GM03348 (cell line): ENCODE results near the gene GPR37L1.
"Not testable (repeated sequence)": the region's sequence is repeated elsewhere in the genome, so short reads cannot be mapped to it uniquely, and the experiment has no call there.

ENCODE experiments used
- DNase-seq: peaks from one replicate; pipeline ENCODE4 v3.0.0; 2012; ENCODE audit warnings: low spot score

Gene GPR37L1

GRCh38 chr1:202133496-202133895 lies 10.8 kb downstream of the GPR37L1 start:
- no peak for DNase-seq

DNA sequence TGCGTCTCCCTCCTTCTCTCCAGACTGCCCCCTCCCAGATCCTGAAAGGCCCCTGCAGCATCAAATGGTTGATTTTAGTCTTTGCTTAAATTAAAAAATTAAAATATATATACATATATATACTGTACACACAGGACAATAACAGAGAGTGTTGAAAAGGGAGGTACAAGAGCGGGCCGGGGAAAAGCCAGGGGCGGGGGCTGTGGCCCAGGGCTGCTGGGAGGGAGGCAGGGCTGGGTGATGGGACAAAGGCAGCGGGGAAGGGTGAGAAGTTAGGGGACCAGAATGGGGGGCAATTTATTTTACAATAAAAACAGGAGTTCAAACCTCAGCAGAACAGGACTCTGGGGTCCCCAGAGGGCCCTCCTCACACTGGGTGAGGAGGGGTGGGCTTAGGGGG lies 11.3 kb downstream of the GPR37L1 start:
- no peak for DNase-seq

GRCh38 chr1:202134645-202135172 lies 12.0 kb downstream of the GPR37L1 start:
- no peak for DNase-seq

GRCh38 chr1:202135221-202135721 lies 12.6 kb downstream of the GPR37L1 start:
- DNase-seq: peak; percentile 92

DNA sequence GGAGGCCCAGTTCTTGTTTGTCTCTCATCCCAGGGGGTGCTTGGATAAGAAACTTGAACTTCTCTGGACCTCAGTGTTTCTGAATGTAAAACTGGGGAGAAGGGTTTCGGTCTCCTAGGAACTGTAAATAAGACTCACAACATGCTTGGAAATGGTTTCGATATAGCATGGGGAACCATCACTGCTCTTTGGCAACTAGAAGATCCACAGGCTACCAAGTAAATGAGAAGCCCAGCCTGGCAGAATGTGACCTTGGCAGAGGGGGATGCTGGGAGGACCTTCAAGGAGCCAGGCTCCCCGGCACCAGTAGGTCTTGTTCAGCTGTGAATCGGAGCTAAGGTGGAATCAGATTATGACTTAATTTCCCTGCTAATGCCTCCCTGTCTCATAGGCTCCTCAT lies 18.1 kb downstream of the GPR37L1 start:
- no peak for DNase-seq

GRCh38 chr1:202141468-202141867 lies 18.8 kb downstream of the GPR37L1 start:
- DNase-seq: not testable (repeated sequence)

- DNase-seq: peak; percentile 60
Measured at GRCh38 chr1:202143011-202143767, 20.5 kb downstream of the GPR37L1 start.

GRCh38 chr1:202143768-202144401 lies 21.2 kb downstream of the GPR37L1 start:
- peak; percentile 78 for DNase-seq

DNA sequence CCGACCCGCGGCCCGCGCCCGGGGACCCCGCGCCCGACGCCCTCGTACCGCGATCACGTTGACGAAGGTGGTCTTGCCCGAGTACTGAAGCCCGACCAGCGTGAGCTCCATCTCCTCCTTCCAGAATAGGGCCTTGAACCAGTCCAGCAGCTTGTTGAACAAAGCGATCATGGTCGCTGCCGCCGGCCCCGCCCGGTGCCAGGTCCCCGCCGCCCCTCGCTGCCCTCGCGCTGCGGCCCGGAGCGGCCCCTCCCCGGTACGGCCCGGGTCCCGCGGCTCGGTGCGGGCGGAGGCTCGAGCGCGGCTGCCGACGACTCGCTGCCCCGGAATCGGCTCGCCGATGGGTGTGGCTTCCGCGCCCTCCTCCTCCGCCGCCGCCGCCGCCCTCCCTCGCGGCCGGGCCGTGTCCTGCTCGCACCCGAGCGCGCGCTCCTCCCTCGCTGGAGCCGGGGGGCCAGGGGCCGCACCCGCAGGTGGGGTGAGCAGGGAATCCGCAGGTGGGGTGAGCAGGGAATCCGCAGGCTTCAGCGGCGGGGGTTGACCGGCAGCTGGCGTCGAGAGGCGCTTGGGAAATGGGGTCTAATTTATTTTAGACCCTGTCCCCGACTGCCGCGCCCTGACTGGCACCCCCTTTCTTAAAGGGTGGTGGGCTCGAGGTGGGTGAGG lies 21.8 kb downstream of the GPR37L1 start, which contains the start of gene ARL8A:
TSS of gene ARL8A (minus strand) at position 336 of the 666 bp plus-strand sequence. CDS start at position 171, 165 bp downstream.
- peak; percentile 93 for DNase-seq

- peak; percentile 30 for DNase-seq
Measured at GRCh38 chr1:202145068-202145743, 22.5 kb downstream of the GPR37L1 start.

GRCh38 chr1:202145744-202146140 lies 23.0 kb downstream of the GPR37L1 start:
- not testable (repeated sequence) for DNase-seq

- DNase-seq: no peak
Measured at GRCh38 chr1:202146279-202146678, 23.6 kb downstream of the GPR37L1 start.

DNA sequence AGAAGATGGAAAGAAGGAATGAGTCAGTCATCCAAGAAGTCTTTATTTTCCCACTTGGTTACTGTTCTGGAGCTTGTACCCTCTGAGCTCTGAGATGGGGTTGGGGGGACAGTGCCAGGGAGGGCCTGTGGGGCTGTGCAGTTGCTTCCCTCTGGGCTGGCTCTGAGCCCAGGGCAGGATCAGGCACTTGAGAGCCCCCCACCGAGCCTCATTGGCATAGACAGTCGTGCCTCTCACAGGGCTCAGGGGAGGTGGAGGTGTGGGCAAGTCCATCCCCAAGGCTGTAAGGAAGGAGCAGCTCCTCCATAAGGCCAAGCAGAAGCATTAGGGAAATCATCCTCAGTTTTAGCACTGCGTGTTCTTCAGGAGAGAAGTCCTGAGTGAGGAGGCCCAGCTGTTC lies 24.3 kb downstream of the GPR37L1 start:
- DNase-seq: no peak

DNA sequence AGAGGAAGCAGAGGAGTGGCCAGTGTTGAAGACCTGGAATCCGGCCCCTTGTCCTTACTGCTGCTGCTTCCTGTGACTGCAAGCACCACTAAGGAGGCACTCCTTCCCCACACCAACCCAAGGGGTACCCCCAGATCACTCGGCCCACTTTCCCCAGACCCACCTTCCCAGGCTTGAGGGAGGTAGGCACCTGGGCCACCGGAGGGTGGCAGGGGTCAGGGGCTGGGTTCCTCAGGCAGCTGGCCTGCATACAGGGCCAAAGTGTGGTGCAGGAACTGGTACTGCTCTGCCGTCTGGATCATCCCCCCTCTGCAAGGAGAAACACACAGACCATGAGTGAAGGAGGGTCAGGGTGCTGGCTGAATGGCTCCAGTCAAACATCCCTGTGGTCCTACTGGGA lies 25.7 kb downstream of the GPR37L1 start:
- no peak for DNase-seq

DNA sequence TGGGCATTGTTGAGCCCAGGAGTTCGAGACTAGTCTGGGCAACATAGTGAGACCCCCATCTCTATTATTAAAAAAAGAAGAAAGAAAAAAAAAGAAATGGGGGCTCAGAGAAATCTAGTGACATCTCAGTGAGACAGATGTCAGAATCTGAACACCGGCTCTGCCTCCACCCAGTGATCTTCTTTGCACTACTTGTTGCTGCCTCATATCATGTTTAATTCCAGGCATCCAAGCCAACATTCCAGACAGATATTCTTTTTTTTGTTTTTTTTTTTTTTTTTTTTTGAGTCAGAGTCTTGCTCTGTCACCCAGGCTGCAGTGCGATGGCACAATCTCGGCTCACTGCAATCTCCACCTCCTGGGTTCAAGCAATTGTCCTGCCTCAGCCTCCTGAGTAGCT lies 26.8 kb downstream of the GPR37L1 start:
- peak; percentile 62 for DNase-seq

DNA sequence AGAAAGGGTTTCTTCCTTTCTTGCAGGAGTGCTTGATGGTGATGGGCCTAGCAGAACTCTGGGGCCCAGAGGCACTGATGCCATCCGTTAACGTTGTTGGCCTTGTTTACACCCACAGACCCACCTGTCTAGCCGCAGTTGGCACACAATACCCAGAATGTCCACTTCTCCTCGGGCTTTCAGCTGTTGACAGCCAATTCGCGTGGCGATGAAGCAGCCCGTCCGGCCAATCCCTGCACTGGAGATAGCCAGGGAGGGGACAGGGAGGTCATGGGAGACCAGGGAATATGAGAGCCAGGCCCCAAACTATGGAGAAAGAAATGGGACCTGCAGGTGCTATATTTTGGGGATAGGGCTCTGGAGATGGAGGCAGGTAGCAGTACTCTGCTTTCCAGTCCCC lies 27.5 kb downstream of the GPR37L1 start:
- DNase-seq: no peak

DNA sequence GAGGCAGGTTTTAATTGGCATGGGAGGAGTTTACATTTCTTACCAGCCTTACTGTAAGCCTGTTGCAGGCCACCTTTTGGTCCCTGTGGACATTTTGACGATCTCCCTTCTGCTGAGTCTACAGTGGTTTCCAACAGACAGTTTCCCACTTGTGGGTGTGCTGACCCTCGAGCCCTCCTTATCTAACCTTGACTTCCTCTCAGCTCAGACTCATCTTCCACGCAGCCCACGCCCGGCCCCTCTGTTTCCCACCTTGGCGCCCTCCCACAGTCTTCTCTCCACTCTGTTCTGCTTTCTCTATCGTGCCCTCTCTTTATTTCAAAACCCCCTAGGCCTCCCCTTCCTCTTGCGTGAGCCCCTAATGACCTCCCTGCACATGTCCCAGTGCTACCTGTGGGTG lies 27.9 kb downstream of the GPR37L1 start:
- DNase-seq: no peak

- DNase-seq: no peak
Measured at GRCh38 chr1:202151045-202151444, 28.3 kb downstream of the GPR37L1 start.

DNA sequence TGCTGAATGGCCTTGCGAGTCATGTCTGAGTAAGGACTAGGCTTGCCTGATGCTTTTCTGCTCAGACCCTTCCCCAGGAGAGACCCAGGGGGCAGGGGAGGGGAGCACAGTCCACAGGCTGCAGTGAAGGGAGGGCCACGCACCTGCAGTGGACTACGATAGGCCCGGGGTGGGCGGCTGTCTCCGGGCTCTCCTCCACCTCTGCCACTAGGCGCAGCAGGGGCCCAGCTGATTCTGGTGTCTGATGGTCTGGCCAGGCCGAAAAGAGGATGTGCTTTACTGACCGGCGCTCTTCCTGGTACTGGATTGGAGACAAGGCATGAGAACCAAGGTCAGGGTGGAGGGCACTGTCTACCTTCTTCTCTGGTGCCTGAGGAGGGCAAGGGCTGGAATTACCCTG lies 29.7 kb downstream of the GPR37L1 start:
- no peak for DNase-seq

DNA sequence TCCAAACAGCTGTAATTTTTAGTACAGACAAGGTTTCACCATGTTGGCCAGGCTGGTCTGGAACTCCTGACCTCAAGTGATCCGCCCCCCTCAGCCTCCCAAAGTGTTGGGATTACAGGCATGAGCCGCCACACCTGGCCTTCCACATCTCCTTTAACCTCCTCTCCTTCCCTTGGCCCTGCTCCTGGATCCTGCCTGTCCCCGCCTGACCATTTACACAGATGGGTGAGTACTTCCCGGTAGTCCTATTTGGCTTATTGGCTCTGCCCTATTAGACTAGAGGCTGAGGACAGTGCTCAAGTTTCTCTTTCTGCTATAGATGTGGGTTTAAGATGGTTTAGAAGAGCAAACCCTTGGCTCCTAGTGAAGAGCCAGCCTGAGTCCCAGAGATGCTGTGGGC lies 30.6 kb downstream of the GPR37L1 start:
- no peak for DNase-seq

DNA sequence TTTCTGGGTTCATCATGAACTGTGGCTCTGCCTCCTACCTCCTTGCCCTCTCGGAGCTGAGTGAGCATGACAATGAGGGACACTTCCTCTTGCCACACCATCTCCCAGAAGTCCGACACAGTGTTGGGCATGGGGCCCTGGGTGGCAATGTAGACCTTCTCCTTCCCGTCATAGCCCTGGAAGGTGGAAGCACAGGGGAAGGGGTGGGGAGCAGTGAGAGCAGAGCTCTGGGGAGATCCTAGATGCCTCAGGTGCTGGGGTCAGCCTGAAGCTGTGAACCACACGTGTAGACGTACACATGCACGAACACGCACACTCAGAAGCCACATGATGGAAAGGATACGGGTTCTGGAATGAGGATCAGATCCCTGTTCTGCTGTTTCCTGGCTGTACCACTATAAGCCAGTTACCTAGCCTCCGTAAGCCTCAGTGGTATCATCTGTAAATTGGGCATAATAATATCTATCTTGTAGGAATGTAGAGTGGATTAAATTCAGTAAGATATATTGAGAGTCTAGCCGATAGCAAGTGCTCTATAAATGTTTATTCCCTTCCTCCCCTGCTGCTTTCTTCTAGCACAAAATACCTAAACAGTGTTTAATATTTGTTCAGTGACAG lies 31.5 kb downstream of the GPR37L1 start:
- no peak for DNase-seq
